Pancreas (tissue), 10 donors: ENCODE results near the gene CHMP2B. TPM values are rescaled to one million over a fixed set of nuclear protein-coding genes. Genes with fewer than 3 reads are reported as not detected.
"Not testable (repeated sequence)": the region's sequence is repeated elsewhere in the genome, so short reads cannot be mapped to it uniquely, and the experiment has no call there.

ENCODE experiments used
- ATAC-seq, 4 donors: fragments of 200-7000 bp; cut with Tn5 transposase; one replicate each; pipeline versions ENCODE4 v1.8.0 to v1.9.1; 2020; ENCODE audit warnings: mild to moderate bottlenecking in 4 of 4, moderate library complexity in 4 of 4
- DNase-seq, 6 donors: peaks; one replicate each; pipeline ENCODE4 v3.0.0-alpha.2; 2020
- FAIRE-seq: peaks from 2 replicates; lab custom pipeline; 2012; peaks lifted over from hg19 to GRCh38; lab: Jason Lieb, UNC
- H3K27ac ChIP-seq, 4 donors: fragments of 200-600 bp; sonication (generic); 1 replicate in 3 of 4; 2 replicates in 1 of 4; pipeline versions ENCODE4 v1.5.0 to v1.8.0; 2020
- H3K27me3 ChIP-seq, 4 donors: fragments of 200-600 bp; one replicate each; pipeline ENCODE4 v1.8.0; 2021
- H3K36me3 ChIP-seq, 3 donors: fragments of 200-600 bp; sonication (generic) in 1 of 3; one replicate each; pipeline versions ENCODE4 v1.5.0 to v1.8.0; 2020 to 2021
- H3K4me1 ChIP-seq, 3 donors: fragments of 200-600 bp; one replicate each; pipeline ENCODE4 v1.8.0; 2021
- H3K4me3 ChIP-seq, 4 donors: fragments of 200-600 bp; sonication (generic) in 2 of 4; one replicate each; pipeline versions ENCODE4 v1.5.0 to v1.8.0; 2020 to 2021
- H3K9me3 ChIP-seq, 4 donors: fragments of 200-600 bp; one replicate each; pipeline ENCODE4 v1.8.0; 2021
- WGBS, 2 donors: extraction: QIAGEN DNeasy Blood & Tissue Kit; methylation state at CpG; one replicate each; pipeline ENCODE4 v1.1.7; 2013; 5-methylcytosine and 5-hydroxymethylcytosine counted together
- intact Hi-C, 3 donors: fragments of 100-400 bp; cut with DNase I; formaldehyde crosslinking; loops; one replicate each; pipeline versions ENCODE4 v1.11.1 to v1.14.2; 2022
- microRNA-seq, 2 donors: library from miRNA; unstranded; fragments of <30 nt; microRNA quantifications; one replicate each; pipeline versions ENCODE4 to v1.1.0, GENCODE V29; 2019 to 2020
- polyA plus RNA-seq, 2 donors: library from polyadenylated mRNA; stranded (reverse); fragments of 200-250 nt; gene quantifications; one replicate each; pipeline ENCODE4 v1.2.3, GENCODE V29; 2013
- total RNA-seq, 6 donors: library from RNA; stranded (reverse); fragmentation: NEBNext Ultra II Directional in 4 of 6; extraction: Animal tissue kit (Norgen Biotek cat#: 25700) in 4 of 6; gene quantifications; one replicate each; pipeline versions ENCODE4 v1.2.1 to v1.2.4, GENCODE V29; 2021 to 2023
- TF ChIP-seq, protein P1 (sequence below), 4 donors: fragments of 200-600 bp; sonication (generic) in 3 of 4; IDR thresholded peaks; one replicate each; pipeline versions ENCODE4 v1.5.0 to v1.8.0; 2021; ENCODE audit warnings: antibody characterized with exemption in 4 of 4
- donor health status: healthy with polysubstance abuse.
- donor health status: DM: no; HTN: no; CAD: no; lungs with moderate emphysema.
- donor health status: DM: no; HTN: no; CAD: no.
- donor health status: control.
- donor health status: control.
- donor health status: Bipolar disorder and iron deficiency.
- donor health status: DM: yes; HTN: yes; CAD: no.
- donor health status: DM: no; HTN: no; CAD: no.
- donor health status: DM: no; HTN: no; CAD: no.
- donor health status: DM: yes; HTN: yes; CAD: no.

CHMP2B gene
- total and polyA plus RNA-seq, 8 donors, result 10.3 to 29.0 (median 21.7) TPM

DNA sequence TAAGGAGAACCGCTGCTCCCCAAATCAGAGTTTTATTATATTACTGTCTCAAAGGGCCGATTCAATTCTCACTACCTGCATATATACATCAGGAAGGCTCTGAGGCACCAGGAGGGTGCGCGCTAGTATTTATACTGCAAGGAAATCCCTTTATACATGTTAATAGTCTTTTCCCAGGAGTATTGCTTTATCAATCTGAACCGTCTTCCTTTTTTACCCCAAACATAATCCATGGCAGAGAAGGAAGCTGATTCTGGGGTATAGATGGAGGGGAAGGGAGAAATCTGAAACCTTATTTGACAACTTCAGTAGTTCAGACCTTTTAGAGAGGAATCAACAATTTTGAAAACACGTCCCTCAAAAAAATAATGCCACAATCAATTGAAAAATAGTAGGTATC lies 49.4 kb downstream of the CHMP2B start, which contains the start of gene POU1F1:
Gene POU1F1 (minus strand): TSS at position 101 of the 400 bp plus-strand sequence. CDS start 122 bp downstream, outside the sequence.
- 83 to 92% methylated on average over 6 of the region's 6 CpGs for WGBS, 2 donors
- intact Hi-C loops, result no loop called here
- ATAC-seq, result no peak
- no peak within 1 kb of the TSS for H3K27ac ChIP-seq
- TF ChIP-seq, protein P1, sequence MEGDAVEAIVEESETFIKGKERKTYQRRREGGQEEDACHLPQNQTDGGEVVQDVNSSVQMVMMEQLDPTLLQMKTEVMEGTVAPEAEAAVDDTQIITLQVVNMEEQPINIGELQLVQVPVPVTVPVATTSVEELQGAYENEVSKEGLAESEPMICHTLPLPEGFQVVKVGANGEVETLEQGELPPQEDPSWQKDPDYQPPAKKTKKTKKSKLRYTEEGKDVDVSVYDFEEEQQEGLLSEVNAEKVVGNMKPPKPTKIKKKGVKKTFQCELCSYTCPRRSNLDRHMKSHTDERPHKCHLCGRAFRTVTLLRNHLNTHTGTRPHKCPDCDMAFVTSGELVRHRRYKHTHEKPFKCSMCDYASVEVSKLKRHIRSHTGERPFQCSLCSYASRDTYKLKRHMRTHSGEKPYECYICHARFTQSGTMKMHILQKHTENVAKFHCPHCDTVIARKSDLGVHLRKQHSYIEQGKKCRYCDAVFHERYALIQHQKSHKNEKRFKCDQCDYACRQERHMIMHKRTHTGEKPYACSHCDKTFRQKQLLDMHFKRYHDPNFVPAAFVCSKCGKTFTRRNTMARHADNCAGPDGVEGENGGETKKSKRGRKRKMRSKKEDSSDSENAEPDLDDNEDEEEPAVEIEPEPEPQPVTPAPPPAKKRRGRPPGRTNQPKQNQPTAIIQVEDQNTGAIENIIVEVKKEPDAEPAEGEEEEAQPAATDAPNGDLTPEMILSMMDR (IDR thresholded peaks at IDR 0.05), result no peak
- no peak within 1 kb of the TSS for H3K4me3 ChIP-seq
- H3K9me3 ChIP-seq, result no peaks in the 10 kb centered on the region
- no peak for FAIRE-seq
- H3K4me1 ChIP-seq, result peaks cover 0 to 6% (median 4%) of the 10 kb centered on the region in 3 donors
- no peaks in the 10 kb centered on the region for H3K36me3 ChIP-seq
- DNase-seq, result no peak
- no peaks in the 10 kb centered on the region for H3K27me3 ChIP-seq

DNA sequence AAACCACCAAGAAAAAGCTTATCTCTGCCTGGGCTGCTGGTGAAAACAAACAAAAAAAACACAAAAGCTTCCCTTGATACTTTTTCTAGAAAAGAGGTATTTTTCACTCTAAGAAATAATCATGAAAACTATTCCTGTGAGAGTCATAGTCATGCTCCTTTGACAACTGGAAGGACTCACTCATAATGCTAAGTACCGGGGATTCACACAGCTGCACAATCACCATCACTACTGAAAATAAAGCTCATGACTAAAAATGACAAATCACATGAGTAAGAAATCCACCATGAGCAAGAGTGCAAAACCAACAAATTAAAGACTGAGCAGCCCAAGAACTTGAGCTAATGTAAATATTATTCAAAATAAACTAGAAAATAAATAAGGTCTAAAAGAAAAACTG lies 59.9 kb downstream of the CHMP2B start:
- TF ChIP-seq, protein P1 (IDR thresholded peaks at IDR 0.05), result no peak
- DNase-seq (no peak), ATAC-seq (no peak), FAIRE-seq (no peak)
- intact Hi-C loops, result no loop called here
- H3K4me3 ChIP-seq, result no peak overlapping the region
- H3K4me1 ChIP-seq, result no peaks in the 10 kb centered on the region
- WGBS, 2 donors, result 73 to 89% methylated on average over 1 of the region's 1 CpG
- H3K36me3 ChIP-seq, result no peaks in the 10 kb centered on the region
- no peaks in the 10 kb centered on the region for H3K27me3 ChIP-seq
- H3K27ac ChIP-seq, result no peak overlapping the region
- no peaks in the 10 kb centered on the region for H3K9me3 ChIP-seq

DNA sequence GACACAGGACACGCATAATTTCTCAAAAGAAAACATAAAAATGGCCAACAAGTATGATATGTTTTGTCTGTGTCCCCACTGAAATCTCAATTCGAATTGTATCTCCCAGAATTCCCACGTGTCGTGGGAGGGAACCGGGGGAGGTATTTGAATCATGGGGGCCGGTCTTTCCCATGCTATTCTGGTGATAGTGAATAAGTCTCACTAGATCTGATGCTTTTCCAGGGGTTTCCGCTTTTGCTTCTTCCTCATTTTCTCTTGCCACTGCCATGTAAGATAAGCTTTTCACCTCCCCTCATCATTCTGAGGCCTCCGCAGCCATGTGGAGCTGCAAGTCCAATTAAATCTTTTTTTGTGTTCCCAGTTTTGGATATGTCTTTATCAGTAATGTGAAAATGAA lies 61.3 kb downstream of the CHMP2B start:
- FAIRE-seq (no peak), DNase-seq (no peak), ATAC-seq (no peak)
- no peaks in the 10 kb centered on the region for H3K4me1 ChIP-seq
- no peaks in the 10 kb centered on the region for H3K27me3 ChIP-seq
- H3K4me3 ChIP-seq, result no peak overlapping the region
- WGBS, 2 donors, result 90 to 92% methylated on average over 8 of the region's 8 CpGs
- intact Hi-C loops, result no loop called here
- H3K27ac ChIP-seq, result no peak overlapping the region
- TF ChIP-seq, protein P1 (IDR thresholded peaks at IDR 0.05), result no peak
- H3K36me3 ChIP-seq, result no peaks in the 10 kb centered on the region
- H3K9me3 ChIP-seq, result no peaks in the 10 kb centered on the region

DNA sequence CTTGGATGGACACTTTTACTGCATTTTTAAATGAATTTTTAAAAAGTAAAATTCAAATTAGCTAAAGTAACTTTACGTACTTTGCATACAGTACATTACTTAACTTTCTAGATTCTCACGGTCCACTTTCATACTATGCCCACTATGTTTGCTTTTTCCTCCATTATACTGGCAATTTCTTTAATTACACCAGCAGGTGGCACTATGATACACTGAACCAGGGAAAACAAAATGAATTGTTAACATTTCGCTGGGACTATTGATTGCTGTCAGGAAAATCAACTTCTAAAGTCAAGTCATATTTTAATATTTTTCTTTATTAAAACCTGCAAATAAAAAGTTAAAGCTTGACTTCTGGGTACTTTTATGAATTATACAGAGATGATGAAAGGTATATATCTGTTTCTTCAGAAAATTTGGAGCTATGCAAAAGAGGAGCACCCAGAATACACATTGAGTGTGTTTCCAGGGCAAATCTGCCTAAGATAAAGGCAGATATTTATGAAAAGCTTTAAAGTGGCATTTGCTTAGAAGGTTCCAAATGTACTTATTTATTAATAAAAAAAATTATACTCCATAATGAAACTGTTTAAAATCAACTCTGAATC lies 71.1 kb downstream of the CHMP2B start:
- Histone ChIP-seq H3K27ac (no peak overlapping the region), H3K4me3 (no peak overlapping the region), H3K9me3 (no peaks in the 10 kb centered on the region), H3K4me1 (peaks cover 0 to 4% (median 3%) of the 10 kb centered on the region in 3 donors), H3K27me3 (no peaks in the 10 kb centered on the region), H3K36me3 (no peaks in the 10 kb centered on the region)
- intact Hi-C loops, result loop anchor here in 1 of 3 donors (10.0 kb wide), 1 partner anchor 707 kb away; no protein-coding TSS in a partner anchor
- 1 to 4% methylated on average over 3 of the region's 3 CpGs for WGBS, 2 donors
- DNase-seq (no peak), ATAC-seq (peak; percentile 69 to 94 (median 91)), FAIRE-seq (peak; percentile 88)
- TF ChIP-seq, protein P1 (IDR thresholded peaks at IDR 0.05), result peak; percentile 25 to 55 (median 30)

DNA sequence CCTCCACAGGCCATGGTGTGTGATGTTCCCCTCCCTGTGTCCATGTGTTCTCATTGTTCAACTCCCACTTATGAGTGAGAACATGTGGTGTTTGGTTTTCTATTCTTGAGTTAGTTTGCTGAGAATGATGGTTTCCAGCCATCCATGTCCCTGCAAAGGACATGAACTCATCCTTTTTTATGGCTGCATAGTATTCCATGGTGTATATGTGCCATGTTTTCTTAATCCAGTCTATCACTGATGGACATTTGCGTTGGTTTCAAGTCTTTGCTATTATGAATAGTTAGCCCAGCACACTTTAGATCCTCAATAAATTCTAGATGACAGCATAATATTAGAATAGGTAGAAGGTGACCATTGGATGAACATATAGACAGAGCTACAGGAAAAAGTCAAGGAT lies 77.9 kb downstream of the CHMP2B start:
- H3K36me3 ChIP-seq, DNase-seq, FAIRE-seq, ATAC-seq, H3K4me3 ChIP-seq, H3K9me3 ChIP-seq, H3K27me3 ChIP-seq, H3K27ac ChIP-seq, H3K4me1 ChIP-seq: not testable (repeated sequence)
- intact Hi-C loops, result loop anchor here in 1 of 3 donors (10.0 kb wide), 1 partner anchor 710 kb away; no protein-coding TSS in a partner anchor
- WGBS, 2 donors, result 69 to 77% methylated on average over 1 of the region's 1 CpG

Small RNA genes within 50 kb of the gene (microRNA-seq; reads per million reads assigned to microRNA genes)
- 0 reads per million in 2 donors for gene MIR4795

Other genes starting within 250 kb of the CHMP2B start
- 10 to 100 TPM in 1 of 6 donors, 1 to 10 TPM in 5; 3.5 to 11.9 (median 5.7) TPM for gene VGLL3, start 236.2 kb upstream of the CHMP2B start, total RNA-seq
- gene VGLL3, start 236.2 kb upstream of the CHMP2B start, polyA plus RNA-seq, result 1 to 10 TPM; 2.2 to 2.3 TPM
- not detected for gene POU1F1, start 49.3 kb downstream of the CHMP2B start, total RNA-seq
- gene POU1F1, start 49.3 kb downstream of the CHMP2B start, polyA plus RNA-seq, result not detected